Nephron progenitor cell (in vitro differentiated cells): ENCODE measurements around the gene IL20.
A peak's percentile ranks its signal among the peaks of the same experiment; 100 is the strongest.

ENCODE experiments used
- DNase-seq: peaks from one replicate; pipeline ENCODE4 v3.0.0; 2021
- H3K27ac Mint-ChIP-seq: 2 replicates; pipeline ENCODE4 v1.8.0; 2021; ENCODE audit warnings: mild to moderate bottlenecking, moderate library complexity, mixed read lengths
- H3K27me3 Mint-ChIP-seq: 2 replicates; pipeline ENCODE4 v1.8.0; 2021; ENCODE audit warnings: mild to moderate bottlenecking, low read depth, mixed read lengths; ENCODE audit not compliant: poor library complexity
- H3K36me3 Mint-ChIP-seq: 2 replicates; pipeline ENCODE4 v1.8.0; 2021; ENCODE audit warnings: low read depth, mixed read lengths
- H3K4me1 Mint-ChIP-seq: 2 replicates; pipeline ENCODE4 v1.8.0; 2021; ENCODE audit warnings: mixed read lengths
- H3K4me3 Mint-ChIP-seq: 2 replicates; pipeline ENCODE4 v1.8.0; 2021; ENCODE audit warnings: mild to moderate bottlenecking, moderate library complexity, mixed read lengths
- H3K9me3 Mint-ChIP-seq: 2 replicates; pipeline ENCODE4 v1.8.0; 2021; ENCODE audit warnings: mild to moderate bottlenecking, moderate library complexity, mixed read lengths
- CTCF ChIP-seq: fragments of 200-600 bp; sonication (generic); IDR thresholded peaks from 2 replicates; pipeline ENCODE4 v1.5.0; 2021; ENCODE audit warnings: antibody characterized with exemption

The IL20 gene

GRCh38 chr1:206897175-206897574, 31.8 kb downstream of the IL20 start, which contains the start of gene IL24:
Gene IL24 (plus strand): TSS chr1:206897443. CDS start chr1:206897833, 390 bp downstream.
- no peak within 1 kb of the TSS for H3K4me3 Mint-ChIP-seq
- no peak for DNase-seq
- H3K9me3 Mint-ChIP-seq: no peaks in the 10 kb centered on the region
- no peak within 1 kb of the TSS for H3K27ac Mint-ChIP-seq
- no peak for TF ChIP-seq CTCF
- H3K36me3 Mint-ChIP-seq: no peaks in the 10 kb centered on the region
- H3K4me1 Mint-ChIP-seq: peaks cover 58% of the 10 kb centered on the region
- H3K27me3 Mint-ChIP-seq: peaks cover 18% of the 10 kb centered on the region

GRCh38 chr1:206898089-206898914, 32.9 kb downstream of the IL20 start:
- H3K27ac Mint-ChIP-seq: no peak overlapping the region
- no peak for TF ChIP-seq CTCF
- H3K9me3 Mint-ChIP-seq: no peaks in the 10 kb centered on the region
- peaks cover 21% of the 10 kb centered on the region for H3K27me3 Mint-ChIP-seq
- H3K4me1 Mint-ChIP-seq: peaks cover 53% of the 10 kb centered on the region
- no peaks in the 10 kb centered on the region for H3K36me3 Mint-ChIP-seq
- no peak overlapping the region for H3K4me3 Mint-ChIP-seq
- no peak for DNase-seq

GRCh38 chr1:206898915-206899431, 33.5 kb downstream of the IL20 start:
- TF ChIP-seq CTCF: no peak
- peaks cover 21% of the 10 kb centered on the region for H3K27me3 Mint-ChIP-seq
- peaks cover 48% of the 10 kb centered on the region for H3K4me1 Mint-ChIP-seq
- H3K9me3 Mint-ChIP-seq: no peaks in the 10 kb centered on the region
- no peaks in the 10 kb centered on the region for H3K36me3 Mint-ChIP-seq
- H3K4me3 Mint-ChIP-seq: no peak overlapping the region
- DNase-seq: no peak
- H3K27ac Mint-ChIP-seq: no peak overlapping the region

GRCh38 chr1:206899717-206900116, 34.3 kb downstream of the IL20 start:
- H3K27ac Mint-ChIP-seq: no peak overlapping the region
- no peaks in the 10 kb centered on the region for H3K9me3 Mint-ChIP-seq
- no peaks in the 10 kb centered on the region for H3K36me3 Mint-ChIP-seq
- TF ChIP-seq CTCF: no peak
- H3K4me3 Mint-ChIP-seq: no peak overlapping the region
- peaks cover 26% of the 10 kb centered on the region for H3K27me3 Mint-ChIP-seq
- DNase-seq: no peak
- peaks cover 43% of the 10 kb centered on the region for H3K4me1 Mint-ChIP-seq

GRCh38 chr1:206900149-206900548, 34.7 kb downstream of the IL20 start:
- peaks cover 39% of the 10 kb centered on the region for H3K4me1 Mint-ChIP-seq
- DNase-seq: no peak
- H3K9me3 Mint-ChIP-seq: no peaks in the 10 kb centered on the region
- H3K36me3 Mint-ChIP-seq: no peaks in the 10 kb centered on the region
- peak overlapping the region; percentile 47 for H3K27ac Mint-ChIP-seq
- no peak for TF ChIP-seq CTCF
- no peak overlapping the region for H3K4me3 Mint-ChIP-seq
- H3K27me3 Mint-ChIP-seq: peaks cover 27% of the 10 kb centered on the region

- H3K4me3 Mint-ChIP-seq: no peak overlapping the region
- H3K27ac Mint-ChIP-seq: no peak overlapping the region
- DNase-seq: no peak
- H3K9me3 Mint-ChIP-seq: no peaks in the 10 kb centered on the region
- no peaks in the 10 kb centered on the region for H3K36me3 Mint-ChIP-seq
- H3K27me3 Mint-ChIP-seq: peaks cover 38% of the 10 kb centered on the region
- TF ChIP-seq CTCF: no peak
- peaks cover 21% of the 10 kb centered on the region for H3K4me1 Mint-ChIP-seq
Observed at GRCh38 chr1:206901944-206902343, 36.5 kb downstream of the IL20 start.
